ENCODE data around the gene SLC35A2.

DNA sequence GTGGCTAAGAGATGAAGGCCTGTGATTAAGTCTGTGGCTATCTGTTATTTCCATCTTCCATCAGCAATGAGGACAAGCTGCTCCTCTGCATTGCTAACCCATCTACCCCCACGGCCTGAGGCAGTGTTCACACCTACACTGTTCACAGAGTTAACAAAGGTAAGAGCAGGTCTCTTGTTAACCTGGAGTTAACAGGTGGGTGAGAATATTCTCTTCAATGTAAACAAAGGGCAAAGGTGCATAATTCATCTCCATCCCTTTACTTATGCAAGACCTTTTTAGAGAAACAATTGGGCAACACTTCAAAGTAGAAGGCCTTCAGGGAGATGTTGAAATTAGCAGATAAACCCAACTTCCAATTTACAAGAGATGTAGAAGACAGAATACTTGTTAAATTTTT, 2.8 kb downstream of the SLC35A2 start:
- TF ChIP-seq, protein P1, sequence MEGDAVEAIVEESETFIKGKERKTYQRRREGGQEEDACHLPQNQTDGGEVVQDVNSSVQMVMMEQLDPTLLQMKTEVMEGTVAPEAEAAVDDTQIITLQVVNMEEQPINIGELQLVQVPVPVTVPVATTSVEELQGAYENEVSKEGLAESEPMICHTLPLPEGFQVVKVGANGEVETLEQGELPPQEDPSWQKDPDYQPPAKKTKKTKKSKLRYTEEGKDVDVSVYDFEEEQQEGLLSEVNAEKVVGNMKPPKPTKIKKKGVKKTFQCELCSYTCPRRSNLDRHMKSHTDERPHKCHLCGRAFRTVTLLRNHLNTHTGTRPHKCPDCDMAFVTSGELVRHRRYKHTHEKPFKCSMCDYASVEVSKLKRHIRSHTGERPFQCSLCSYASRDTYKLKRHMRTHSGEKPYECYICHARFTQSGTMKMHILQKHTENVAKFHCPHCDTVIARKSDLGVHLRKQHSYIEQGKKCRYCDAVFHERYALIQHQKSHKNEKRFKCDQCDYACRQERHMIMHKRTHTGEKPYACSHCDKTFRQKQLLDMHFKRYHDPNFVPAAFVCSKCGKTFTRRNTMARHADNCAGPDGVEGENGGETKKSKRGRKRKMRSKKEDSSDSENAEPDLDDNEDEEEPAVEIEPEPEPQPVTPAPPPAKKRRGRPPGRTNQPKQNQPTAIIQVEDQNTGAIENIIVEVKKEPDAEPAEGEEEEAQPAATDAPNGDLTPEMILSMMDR (IDR thresholded peaks at IDR 0.05; ENCODE audit: low read length) = no peak
- TF ChIP-seq EZH2 (IDR thresholded peaks at IDR 0.05; ENCODE audit: borderline replicate concordance, low read length) = no peak
